GM18909 (cell line): ENCODE data around the gene JOSD2.
"Not testable (repeated sequence)": the region's sequence is repeated elsewhere in the genome, so short reads cannot be mapped to it uniquely, and the experiment has no call there.

Experiments
- ATAC-seq: cut with Tn5 transposase; IDR thresholded peaks from one replicate; pipeline ENCODE4 v1.9.1; 2021; ENCODE audit warnings: mild to moderate bottlenecking; ENCODE audit not compliant: unreplicated experiment, poor library complexity

The JOSD2 gene

DNA sequence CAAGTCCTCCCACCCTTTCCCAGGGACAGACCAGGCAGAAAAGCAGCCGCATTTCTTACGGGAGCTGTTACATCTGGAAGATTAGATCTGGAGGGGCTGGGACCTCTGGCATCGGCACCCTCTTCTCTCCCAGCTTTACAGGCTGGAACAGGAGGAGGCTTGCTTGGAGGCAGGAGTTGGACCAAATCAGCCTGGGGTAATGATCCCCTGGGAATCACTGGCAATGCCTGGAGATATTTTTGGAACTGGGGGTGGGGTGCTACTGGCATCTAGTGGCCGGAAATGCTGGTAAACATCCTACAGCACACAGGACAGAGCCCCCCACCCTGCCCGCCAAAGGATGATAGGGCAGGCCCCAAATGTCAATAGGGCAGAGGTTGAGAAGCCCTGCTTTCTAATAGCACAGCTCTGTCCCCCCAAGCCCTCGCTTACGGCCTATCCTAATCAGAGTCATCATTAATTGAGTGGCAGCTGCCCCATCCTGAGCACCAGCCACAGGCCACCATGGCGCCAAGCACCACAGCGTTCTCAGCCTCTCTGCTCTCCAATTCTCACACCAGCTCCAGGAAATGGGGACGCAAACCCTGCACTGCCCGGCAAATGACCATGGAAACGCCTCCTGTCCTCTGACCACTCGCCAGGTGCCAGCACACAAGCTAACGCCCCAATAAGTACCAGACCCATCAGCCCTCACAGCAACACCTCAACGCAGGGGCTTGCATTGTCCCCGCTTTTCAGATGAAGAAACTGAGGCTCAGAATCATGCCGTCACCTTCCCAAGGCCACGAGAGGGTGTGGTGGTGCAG, 36.6 kb upstream of the JOSD2 start:
- no peak for ATAC-seq

DNA sequence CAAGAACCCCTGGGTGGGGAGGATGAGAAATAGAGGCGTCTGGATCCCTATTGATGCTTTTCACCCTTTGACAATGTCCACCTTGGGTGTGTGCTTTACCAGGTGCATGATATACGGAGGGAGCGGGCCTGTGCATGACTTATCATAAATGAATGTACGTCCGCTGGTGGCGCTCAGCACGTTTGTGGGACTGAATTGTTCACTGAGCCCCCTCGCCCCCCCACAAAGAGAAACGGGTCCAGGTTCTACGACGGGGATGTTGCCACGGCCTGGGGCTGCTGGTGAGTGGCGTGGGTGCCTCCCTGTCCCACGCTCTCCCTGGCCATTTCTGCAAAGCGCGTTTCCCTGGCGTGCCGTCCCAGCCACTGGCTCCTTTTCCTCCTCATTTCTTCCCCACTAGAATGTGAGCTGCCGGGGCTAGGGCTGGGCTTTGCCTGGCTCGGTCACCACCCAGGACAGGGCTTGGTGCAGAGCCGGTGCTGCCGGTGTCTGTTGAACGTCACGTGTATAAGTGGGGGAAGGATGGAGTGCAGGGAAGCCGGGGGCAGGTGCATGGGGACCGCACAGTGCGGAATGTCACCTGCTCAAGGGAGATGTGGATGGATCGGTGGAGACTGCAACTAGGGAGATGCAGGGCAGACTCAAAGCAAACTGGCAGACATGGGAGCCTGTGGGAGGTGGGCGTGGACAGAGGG, 35.7 kb upstream of the JOSD2 start:
- no peak for ATAC-seq

DNA sequence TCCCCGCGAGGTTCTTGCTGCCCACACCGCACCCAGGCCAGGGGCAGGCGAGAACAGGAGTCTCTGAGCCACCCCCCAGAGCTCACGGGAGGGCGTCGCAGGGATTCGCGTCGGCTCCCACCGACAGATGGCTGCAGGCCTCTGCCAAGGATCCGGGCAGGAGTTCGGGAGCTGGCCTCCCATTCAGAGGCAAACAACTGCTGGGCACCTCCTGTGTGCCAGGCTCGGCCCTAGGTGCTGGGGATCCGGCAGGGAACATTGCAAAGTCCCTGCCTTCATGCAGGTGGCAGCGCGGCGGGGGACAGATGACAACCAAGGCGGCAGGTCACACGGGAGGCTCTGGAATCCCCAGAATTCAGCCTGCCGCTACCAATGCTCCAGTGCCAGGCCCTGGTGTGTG, 32.0 kb upstream of the JOSD2 start:
- no peak for ATAC-seq

DNA sequence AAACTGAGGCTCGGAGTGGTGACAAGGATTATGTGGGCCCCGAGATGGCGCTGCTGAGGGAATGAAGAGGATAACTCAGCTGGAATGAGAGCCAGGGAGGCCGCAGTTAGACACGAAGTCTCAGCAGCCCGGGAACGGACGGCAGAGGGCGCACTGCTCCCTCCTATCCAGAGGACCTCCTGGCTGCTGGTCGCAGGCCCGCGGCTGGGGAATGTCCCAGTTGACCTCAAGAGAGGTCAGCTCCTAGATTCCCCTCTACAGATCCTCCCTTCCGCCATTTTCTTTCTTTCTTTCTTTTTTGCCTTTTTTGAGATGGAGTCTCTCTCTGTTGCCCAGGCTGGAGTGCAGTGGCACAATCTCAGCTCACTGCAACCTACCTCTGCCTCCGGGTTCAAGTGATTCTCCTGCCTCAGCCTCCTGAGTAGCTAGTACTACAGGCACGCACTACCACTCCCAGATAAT, 26.8 kb upstream of the JOSD2 start:
- no peak for ATAC-seq

DNA sequence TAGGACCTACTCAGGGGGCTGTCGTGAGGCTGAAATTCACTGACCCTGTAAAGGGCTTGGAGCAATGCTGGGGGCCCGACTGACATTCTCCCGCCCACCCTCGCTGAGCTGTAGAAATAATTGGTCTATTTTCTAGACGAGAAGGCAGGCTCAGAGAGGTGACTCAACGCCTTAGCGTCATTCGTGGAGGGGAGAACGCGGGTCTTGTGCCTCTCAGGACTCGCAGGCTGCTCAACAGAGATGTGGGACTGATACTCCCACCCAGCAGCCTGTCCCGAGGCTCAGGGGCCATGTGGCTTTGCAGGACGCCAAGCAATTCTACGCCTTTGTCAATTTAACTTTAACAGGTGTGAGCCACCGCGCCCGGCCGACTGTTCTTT, 26.3 kb upstream of the JOSD2 start:
- no peak for ATAC-seq

DNA sequence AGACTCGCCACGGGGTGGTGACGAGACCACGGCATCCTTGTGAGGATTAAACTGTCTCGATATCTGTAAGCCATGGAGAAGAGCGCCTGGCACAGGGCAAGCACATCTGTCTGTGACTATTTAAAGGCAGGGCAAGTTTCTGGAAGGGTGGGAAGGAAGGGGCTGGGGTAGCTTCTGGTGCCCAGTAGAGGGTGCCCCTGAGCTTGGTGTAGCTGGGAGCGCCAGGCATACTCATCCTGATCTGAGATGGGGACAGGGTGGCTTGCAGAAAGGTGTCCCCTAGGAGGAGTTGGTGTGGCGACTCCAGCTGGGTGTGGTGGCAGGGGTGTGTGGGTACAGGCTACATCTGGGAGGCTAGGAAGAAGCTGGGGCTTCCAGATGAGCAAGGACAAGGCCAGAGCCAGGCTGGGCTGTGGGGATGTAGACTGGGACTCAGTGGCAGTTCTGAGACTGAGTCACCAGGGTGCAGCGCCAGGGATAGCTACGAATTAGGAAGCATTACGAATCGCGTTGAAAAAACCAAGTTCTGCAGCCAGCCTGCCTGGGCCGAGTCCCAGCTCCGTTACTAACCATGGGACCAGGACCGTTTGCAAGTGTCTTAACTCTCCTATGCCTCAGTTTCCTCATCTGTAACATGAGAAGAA, 25.8 kb upstream of the JOSD2 start:
- ATAC-seq, result no peak

DNA sequence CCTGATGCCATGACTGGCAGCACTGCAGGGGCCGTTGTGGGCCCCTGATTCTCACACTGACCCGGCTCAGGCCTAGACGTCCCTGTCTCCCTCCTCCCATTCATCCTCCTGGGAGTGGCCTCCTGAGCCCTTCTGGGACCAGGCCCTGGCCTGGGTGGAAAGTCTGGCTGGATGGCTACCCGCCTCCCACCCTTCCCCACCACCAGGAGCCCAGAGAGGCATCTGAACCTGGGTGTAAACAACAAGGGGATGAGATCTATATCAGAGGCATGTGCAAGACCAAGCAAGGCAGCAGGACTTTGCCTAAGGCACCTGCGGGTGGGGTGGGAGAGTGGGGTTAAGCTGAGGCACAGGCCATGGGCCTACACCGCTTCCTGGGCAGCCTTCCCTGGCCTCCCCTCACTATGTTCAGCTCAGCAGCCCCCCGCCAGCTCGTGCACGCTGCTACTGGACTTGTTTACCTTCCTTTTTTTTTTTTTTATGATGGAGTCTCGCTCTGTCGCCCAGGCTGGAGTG, 24.7 kb upstream of the JOSD2 start:
- no peak for ATAC-seq

DNA sequence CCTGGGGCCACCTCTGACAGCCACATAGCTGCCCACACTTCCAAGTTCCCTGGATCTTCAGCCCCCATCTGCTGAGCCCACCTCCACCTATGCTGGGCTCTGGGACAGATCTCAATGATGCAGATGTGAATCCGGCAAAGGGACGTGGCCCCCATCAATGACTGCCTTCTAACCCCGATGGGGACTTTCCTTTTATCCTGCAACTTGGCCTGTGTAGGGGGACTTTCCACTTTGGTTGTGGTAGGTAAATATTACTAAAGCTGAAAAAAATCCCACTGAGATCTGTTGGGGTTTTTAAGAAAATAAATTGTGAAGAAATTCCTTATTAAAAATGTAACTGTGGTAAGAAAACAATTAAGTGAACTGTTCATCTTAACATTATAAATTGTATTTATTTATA, 23.5 kb upstream of the JOSD2 start:
- no peak for ATAC-seq

DNA sequence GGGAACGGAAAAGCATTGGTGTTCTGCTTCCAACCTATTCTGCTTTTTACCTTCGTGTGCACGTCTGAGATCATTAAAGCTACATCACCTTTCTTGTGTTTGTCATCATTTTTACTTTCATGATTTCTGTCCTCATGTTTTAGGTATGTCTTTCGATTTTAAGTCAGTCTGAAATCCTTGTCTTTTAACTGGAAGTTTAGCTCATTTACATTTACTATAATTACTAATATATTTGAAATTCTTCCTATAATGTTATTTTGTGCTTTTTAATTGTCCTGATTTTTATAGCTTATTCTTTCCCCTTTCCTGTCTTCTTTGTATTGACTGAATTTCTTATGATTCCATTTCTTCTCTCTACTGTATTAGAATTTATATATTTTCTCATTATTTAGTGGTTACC, 22.0 kb upstream of the JOSD2 start:
- no peak for ATAC-seq

DNA sequence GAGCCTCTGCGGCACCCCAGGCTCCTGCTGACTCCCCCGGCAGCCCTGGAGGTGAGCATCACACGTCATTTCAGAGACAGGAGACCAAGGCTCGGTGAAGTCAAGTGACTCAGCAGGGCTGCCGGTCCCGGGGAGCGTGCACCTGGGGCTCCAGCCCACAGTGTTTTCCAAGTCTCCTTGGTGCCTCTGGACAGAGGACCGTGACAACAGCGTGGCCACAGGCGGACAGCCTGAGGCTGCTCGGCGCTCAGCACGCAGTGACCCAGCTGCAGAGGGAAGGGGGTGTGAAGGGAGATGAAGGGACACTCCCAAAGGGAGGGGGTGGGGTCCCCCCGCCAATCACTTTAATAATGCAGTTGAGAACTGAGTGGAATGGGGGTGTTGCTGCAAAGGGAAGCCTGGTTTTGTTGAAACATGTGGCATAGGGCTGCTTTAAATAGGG, 20.2 kb upstream of the JOSD2 start:
- ATAC-seq, result no peak

DNA sequence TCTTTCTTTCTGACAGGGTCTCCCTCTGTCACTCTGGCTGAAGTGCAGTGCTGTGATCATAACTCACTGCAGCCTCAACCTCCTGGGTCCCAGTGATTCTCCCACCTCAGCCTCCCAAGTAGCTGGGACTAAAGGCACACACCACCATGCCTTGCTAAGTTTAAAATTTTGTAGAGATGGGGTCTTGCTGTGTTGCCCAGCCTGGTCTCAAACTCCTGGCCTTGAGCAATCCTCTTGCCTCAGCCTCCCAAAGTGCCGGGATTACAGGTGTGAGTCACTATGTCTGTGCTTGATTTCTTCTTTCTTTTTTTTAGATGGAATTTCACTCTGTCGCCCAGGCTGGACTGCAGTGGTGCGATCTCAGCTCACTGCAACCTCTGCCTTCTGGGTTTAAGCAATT, 17.1 kb upstream of the JOSD2 start:
- ATAC-seq, result not testable (repeated sequence)

DNA sequence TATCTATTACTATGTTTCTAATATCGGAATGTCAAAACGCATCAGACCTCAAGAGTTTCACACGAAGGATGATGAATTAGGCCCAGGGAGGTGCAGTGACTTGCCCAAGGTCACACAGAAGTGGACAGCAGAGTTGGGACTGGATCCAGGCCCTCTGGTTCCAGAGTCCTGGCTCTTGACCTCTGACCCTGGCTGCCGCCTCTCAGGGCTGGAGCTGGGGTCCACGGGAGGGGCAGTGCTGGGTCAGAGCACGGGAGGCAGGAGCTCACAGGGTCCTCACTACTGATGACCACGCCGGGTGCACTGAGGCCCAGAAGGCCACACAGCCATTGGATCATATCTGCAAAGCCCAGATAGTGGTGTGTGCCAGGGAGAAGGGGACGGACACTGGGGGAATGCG, 11.9 kb upstream of the JOSD2 start:
- ATAC-seq, result no peak

DNA sequence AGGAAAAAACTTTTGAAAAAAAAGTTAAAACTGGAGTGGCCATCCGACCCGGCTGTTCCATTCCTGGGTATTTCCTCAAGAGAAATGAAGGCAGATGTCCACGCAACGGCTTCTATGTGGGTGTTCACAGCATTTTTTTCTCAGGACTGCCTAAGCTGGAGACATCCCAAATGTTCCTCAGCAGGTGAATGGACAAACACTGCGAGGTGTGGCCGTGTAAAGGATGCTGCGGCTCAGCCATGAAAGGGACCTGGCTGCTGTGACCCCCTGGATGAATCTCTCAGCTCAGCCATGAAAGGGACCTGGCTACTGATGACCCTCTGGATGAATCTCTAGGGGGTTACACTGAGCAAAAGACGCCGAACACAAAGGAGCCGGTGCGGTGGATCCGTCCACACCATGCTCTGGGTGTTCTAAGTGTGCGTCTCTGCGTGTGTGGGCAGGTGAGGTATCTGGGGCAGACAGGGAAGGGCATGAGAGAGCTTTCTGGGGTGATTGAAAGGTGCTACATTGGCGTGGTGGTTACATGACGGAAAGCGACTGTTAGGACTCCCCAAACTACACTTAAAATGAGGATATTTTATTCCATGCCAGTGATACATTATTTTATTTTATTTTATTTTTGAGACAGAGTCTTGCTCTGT, 10.0 kb upstream of the JOSD2 start:
- no peak for ATAC-seq

DNA sequence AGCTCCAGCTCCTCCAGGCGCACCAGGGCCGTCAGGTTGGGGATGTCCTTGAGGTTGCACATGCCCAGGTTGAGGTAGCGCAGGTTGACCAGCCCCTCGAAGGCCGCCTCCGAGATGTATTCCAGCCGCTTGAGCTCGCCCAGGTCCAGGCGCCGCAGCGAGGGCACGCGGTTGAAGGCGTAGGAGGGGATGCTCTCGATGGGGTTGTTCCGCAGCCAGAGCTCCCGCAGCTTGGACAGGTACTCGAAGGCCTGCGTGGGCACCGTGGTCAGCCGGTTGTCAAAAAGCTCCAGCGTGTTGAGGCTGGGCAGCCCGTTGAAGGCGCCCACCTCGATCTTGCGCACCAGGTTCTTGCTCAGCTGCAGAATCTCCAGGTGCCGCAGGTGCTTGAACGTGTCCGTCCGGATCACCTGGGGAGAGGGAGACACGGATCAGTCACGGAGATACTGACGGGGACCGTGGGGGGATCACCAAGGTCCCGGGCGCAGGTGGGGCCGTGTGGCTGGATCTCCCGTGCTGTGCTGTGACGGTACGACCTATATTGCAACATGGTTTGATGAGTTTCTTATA, 8.1 kb upstream of the JOSD2 start:
- no peak for ATAC-seq

DNA sequence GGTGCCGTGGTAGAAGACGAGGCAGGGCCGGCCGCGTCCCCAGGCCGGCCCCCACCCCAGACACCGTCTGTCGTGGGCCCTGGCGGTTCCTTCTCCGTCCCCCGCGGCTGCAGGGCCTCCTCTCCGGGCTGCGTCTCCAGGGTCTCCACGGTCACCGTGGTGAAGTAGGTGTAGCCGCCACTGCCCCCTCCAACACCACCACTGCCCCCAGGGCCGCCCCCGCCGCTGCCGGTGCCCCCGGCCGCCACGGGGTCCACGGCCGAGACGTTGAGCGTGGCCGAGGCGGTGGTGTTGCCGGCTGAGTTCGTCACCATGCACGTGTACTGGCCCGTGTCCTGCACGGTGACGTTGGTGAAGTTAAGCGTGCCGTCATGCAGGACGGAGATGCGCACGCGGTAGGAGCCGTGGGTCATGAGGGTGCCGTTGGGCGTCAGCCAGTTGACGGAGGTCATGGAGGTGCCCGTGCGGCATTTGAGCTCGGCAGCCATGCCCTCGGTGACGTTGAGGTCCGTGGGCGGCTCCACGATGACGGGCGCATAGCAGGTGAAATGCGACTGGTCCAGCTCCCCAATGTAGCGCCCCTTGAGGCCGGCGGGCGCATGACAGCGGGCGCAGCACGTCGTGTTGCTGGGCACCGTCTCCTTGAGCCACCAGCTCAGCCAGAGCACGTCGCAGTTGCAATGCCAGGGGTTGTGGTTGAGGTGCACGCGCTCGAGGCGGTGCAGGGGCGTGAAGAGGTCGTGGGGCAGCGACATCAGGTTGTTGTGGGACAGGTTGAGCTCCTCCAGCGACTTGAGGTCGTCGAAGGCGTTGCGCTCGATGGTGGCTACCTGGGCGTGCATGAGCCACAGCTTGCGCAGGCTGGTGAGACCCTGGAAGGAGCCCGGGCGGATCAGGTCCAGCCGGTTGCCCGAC, 7.4 kb upstream of the JOSD2 start:
- ATAC-seq, result no peak

DNA sequence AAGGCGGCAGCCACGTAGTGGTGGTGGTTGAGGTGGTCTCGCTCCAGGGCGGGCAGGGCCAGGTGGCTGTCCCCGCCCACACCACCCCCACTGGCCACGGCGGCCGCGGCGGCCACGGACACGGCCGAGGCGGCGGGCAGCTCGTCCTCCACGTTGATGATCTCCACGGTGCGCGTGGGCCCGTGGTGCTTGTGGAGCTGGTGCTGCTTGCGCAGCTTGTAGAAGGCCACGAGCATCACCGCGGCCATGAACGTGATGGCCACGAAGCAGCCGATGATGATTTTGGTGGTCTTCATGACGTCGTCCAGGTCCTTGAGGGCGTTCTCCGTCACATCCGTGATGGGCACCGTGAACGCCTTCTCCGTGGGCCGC, 6.7 kb upstream of the JOSD2 start:
- ATAC-seq, result no peak

DNA sequence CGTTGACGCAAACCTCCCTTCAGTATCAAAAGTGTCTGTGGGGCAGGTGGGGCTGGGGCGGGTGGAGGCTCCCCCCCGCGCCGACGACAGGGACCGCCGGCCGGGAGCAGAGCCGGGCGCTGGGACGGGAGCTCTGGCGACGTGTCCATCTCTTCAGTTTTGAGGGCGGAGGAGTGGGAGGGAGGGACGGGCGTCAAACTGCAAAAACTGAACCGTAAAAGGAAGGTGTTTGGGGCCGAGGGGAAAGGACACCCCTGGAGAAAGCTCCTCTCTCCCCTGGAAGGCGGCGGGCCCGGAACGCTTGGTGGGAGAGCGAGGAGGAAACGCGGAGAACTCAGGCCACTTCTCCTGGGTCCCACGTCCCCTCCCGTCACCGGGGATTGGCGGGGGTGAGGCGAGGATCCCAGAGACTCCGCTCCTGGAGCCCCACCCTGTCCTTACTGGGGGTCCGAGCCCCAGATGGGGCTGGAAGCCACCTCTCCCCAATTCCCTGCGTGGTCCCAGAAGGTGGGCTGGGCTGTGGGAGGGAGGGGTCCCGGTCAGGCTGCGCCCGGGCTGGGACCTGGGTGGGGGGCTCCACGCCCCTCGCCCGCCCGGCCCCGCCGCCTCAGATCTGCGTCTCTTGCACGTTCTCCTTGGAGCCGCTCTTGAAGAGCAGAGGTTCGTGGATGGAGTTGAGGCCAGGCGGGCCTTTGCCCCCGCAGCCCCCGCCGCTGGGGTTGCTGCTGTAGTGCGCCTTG, 6.1 kb upstream of the JOSD2 start:
- no peak for ATAC-seq

DNA sequence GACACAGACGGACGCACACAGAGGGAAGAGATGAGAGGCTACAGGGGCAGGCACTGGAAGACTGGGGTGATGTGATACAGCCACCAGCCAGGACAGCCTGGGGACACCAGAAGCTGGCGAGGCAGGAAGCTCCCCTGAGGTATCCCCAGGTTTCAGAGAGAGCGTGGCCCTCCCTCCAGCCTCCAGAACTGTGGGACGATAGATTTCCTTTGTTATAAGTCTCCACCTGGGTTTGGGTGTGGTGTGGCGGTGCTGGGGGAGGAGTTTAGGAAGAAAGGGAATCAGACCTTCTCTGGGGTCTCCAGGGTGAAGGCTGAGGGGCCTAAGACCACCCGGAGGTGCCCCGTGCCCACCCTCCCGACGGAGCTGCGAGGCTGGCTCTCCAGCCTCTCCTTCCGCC, 5.5 kb upstream of the JOSD2 start:
- no peak for ATAC-seq

DNA sequence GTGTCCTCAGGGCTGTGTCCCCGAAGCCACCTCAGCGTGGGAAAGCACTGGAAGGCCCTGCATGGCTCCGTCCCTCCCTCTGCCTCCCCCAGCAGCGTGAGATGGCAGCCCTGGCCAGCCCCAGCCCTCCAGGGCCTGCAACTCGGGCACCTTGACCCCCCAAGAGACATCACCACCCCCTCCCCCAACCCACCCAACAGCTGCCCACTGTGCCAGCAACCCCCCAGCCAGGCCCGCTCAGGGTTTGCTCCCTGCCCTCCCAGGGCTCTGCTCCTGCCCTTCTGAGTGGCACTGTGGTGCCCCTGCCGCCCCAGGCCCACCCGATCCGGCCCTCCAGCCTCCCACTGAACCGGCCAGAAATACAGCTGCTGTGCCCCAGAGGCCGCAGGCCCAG, 4.2 kb upstream of the JOSD2 start:
- ATAC-seq, result no peak
